HL-60 (cell line): ENCODE results near the gene CEACAM6.

Experiments used
- POLR2AphosphoS5 ChIP-seq: IDR thresholded peaks from 2 replicates; pipeline ENCODE4 v1.6.1; 2012; ENCODE audit warnings: low read depth
- TF ChIP-seq, protein P1 (sequence below): IDR thresholded peaks from one replicate; pipeline ENCODE4 v1.5.1; 2011; ENCODE audit warnings: low read length, control low read depth, inconsistent platforms; ENCODE audit not compliant: insufficient read depth

DNA sequence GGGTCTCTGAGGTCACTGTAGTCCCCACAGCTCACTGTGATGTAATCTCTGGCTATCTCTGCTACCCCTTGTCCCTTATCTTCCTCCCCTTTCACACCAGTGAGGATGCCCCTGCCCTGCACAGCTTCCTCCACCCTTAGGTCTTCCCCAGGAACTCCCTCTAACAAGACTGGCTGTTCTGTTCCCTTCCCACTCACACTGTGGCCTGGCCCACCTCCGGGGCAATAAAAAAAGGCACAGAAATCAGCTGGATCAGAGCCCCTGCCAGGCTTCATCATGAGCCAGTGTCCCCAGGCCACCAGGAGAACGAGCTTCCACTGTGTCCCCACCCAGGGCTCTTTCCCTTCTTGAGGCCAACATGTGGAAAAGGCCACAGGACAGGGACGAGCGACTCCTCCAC lies 45.7 kb downstream of the CEACAM6 start:
- TF ChIP-seq, protein P1, sequence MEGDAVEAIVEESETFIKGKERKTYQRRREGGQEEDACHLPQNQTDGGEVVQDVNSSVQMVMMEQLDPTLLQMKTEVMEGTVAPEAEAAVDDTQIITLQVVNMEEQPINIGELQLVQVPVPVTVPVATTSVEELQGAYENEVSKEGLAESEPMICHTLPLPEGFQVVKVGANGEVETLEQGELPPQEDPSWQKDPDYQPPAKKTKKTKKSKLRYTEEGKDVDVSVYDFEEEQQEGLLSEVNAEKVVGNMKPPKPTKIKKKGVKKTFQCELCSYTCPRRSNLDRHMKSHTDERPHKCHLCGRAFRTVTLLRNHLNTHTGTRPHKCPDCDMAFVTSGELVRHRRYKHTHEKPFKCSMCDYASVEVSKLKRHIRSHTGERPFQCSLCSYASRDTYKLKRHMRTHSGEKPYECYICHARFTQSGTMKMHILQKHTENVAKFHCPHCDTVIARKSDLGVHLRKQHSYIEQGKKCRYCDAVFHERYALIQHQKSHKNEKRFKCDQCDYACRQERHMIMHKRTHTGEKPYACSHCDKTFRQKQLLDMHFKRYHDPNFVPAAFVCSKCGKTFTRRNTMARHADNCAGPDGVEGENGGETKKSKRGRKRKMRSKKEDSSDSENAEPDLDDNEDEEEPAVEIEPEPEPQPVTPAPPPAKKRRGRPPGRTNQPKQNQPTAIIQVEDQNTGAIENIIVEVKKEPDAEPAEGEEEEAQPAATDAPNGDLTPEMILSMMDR, result no peak
- TF ChIP-seq POLR2AphosphoS5, result no peak
